Measurements from ENCODE around the gene LHFPL6. TPM values are rescaled to one million over a fixed set of nuclear protein-coding genes. Genes with fewer than 3 reads are reported as not detected.

Gene LHFPL6
- total RNA-seq, 1 donor from 2014 or later, result 31.4 TPM

DNA sequence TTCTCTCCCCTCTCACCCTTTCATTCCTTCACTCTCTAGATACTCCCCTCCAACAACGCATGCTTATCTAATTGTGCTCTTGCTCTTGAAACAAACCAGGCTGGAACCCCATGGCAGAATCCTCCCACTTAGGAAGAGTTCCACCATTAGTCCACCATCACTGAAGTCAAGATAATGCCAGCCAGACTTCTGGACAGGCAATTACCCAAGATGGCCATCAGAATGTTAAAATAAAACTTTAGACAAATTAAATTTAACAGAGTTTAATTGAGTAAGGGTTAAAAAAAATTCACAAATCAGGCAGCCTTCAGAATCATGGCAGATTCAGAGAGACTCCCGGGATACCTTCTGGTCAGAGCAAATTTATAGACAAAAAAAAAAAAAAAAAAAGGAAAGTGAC is 221.5 kb downstream of the LHFPL6 start:
- no peak for FAIRE-seq
- no peaks in the 10 kb centered on the region for H3K27me3 Mint-ChIP-seq (ENCODE audit: low read depth, unreplicated experiment)
- Histone ChIP-seq H3K36me3 (ENCODE audit: insufficient read depth, low read length) (no peaks in the 10 kb centered on the region), H3K4me1 (ENCODE audit: insufficient read depth, low read length) (peaks cover 18% of the 10 kb centered on the region), H2AFZ (ENCODE audit: low read depth, low read length) (no peak overlapping the region), H3K9ac (ENCODE audit: low read length) (no peak overlapping the region), H3K27me3 (ENCODE audit: insufficient read depth, low read length) (no peaks in the 10 kb centered on the region), H3K9me3 (ENCODE audit: insufficient read depth, low read depth, low read length) (no peaks in the 10 kb centered on the region), H3K79me2 (ENCODE audit: insufficient read depth, low read length) (no peaks in the 10 kb centered on the region), H3K4me3 (ENCODE audit: insufficient read depth, low read depth, low read length) (no peak overlapping the region), H3K27ac (ENCODE audit: low read depth, low read length) (no peak overlapping the region), H3K4me2 (ENCODE audit: low read length) (no peak overlapping the region), H4K20me1 (ENCODE audit: insufficient read depth, low read length) (no peaks in the 10 kb centered on the region)
- no peak overlapping the region for H3K27ac Mint-ChIP-seq (ENCODE audit: unreplicated experiment)
- TF ChIP-seq EZH2 (IDR thresholded peaks at IDR 0.05; ENCODE audit: insufficient read depth, low read length), result no peak
- TF ChIP-seq, protein P1, sequence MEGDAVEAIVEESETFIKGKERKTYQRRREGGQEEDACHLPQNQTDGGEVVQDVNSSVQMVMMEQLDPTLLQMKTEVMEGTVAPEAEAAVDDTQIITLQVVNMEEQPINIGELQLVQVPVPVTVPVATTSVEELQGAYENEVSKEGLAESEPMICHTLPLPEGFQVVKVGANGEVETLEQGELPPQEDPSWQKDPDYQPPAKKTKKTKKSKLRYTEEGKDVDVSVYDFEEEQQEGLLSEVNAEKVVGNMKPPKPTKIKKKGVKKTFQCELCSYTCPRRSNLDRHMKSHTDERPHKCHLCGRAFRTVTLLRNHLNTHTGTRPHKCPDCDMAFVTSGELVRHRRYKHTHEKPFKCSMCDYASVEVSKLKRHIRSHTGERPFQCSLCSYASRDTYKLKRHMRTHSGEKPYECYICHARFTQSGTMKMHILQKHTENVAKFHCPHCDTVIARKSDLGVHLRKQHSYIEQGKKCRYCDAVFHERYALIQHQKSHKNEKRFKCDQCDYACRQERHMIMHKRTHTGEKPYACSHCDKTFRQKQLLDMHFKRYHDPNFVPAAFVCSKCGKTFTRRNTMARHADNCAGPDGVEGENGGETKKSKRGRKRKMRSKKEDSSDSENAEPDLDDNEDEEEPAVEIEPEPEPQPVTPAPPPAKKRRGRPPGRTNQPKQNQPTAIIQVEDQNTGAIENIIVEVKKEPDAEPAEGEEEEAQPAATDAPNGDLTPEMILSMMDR (IDR thresholded peaks at IDR 0.05; ENCODE audit: insufficient read depth, low read depth, low read length), result no peak
- no peaks in the 10 kb centered on the region for H3K9me3 Mint-ChIP-seq (ENCODE audit: unreplicated experiment)
- no peak for DNase-seq (ENCODE audit: low read depth)
- H3K36me3 Mint-ChIP-seq (ENCODE audit: low read depth, unreplicated experiment), result peaks cover 2% of the 10 kb centered on the region
- peaks cover 31% of the 10 kb centered on the region for H3K4me1 Mint-ChIP-seq (ENCODE audit: low read depth, unreplicated experiment)
- H3K4me3 Mint-ChIP-seq (ENCODE audit: unreplicated experiment), result no peak overlapping the region

DNA sequence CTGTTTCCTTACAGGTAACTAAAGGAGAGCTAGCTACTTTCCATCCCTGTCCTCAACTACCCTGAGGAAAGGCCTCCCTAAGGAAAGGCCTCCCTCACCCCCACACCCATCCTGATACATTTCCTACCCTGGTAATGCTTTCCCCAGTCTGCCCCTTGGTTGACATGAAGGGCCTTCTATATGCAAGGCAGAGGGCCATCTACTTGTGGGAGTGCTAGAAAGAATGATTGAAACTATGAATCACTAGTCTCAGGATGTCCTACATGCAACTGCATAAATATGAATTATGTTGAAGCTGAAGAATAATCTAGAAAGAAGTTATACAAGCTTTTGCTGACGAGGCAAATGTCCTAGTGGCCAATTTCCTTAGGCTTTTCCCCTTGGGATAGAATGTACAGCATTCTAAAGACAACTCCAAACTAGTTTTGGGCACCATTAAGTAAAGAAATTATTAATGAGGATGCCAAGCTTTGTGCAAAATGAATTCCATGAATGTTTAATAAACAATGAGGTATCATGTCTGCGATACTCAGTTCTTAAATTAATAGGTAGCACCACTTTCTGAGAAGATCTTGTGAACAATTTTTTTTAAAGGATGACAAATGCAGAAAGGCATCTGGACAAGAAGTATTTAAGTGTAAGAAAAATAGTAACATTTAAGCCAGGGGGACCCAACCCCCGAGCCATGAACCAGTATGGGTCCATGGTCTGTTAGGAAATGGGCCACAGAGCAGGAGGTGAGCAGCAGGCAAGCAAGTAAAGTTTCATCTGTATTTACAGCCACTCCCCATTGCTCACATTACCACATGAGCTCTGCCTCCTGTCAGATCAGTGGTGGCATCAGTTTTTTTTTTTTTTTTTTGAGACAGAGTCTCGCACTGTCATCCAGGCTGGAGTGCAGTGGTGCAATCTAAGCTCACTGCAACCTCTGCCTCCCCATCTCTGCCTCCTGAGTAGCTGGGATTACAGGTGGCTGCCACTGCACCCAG is 223.0 kb downstream of the LHFPL6 start:
- Mint-ChIP-seq H3K4me3 (ENCODE audit: unreplicated experiment) (no peak overlapping the region), H3K27me3 (ENCODE audit: low read depth, unreplicated experiment) (no peaks in the 10 kb centered on the region), H3K27ac (ENCODE audit: unreplicated experiment) (no peak overlapping the region), H3K36me3 (ENCODE audit: low read depth, unreplicated experiment) (peaks cover 2% of the 10 kb centered on the region), H3K9me3 (ENCODE audit: unreplicated experiment) (no peaks in the 10 kb centered on the region), H3K4me1 (ENCODE audit: low read depth, unreplicated experiment) (peaks cover 21% of the 10 kb centered on the region)
- H4K20me1 ChIP-seq (ENCODE audit: insufficient read depth, low read length), result no peaks in the 10 kb centered on the region
- no peak overlapping the region for H3K9ac ChIP-seq (ENCODE audit: low read length)
- DNase-seq (ENCODE audit: low read depth), result peak; percentile 31
- TF ChIP-seq, protein P1 (IDR thresholded peaks at IDR 0.05; ENCODE audit: insufficient read depth, low read depth, low read length), result no peak
- no peak for TF ChIP-seq EZH2 (IDR thresholded peaks at IDR 0.05; ENCODE audit: insufficient read depth, low read length)
- H3K9me3 ChIP-seq (ENCODE audit: insufficient read depth, low read depth, low read length), result no peaks in the 10 kb centered on the region
- no peaks in the 10 kb centered on the region for H3K79me2 ChIP-seq (ENCODE audit: insufficient read depth, low read length)
- peaks cover 4% of the 10 kb centered on the region for H3K4me1 ChIP-seq (ENCODE audit: insufficient read depth, low read length)
- H3K27ac ChIP-seq (ENCODE audit: low read depth, low read length), result no peak overlapping the region
- no peaks in the 10 kb centered on the region for H3K36me3 ChIP-seq (ENCODE audit: insufficient read depth, low read length)
- no peak overlapping the region for H3K4me2 ChIP-seq (ENCODE audit: low read length)
- no peak for FAIRE-seq
- H3K4me3 ChIP-seq (ENCODE audit: insufficient read depth, low read depth, low read length), result no peak overlapping the region
- no peaks in the 10 kb centered on the region for H3K27me3 ChIP-seq (ENCODE audit: insufficient read depth, low read length)
- H2AFZ ChIP-seq (ENCODE audit: low read depth, low read length), result no peak overlapping the region

DNA sequence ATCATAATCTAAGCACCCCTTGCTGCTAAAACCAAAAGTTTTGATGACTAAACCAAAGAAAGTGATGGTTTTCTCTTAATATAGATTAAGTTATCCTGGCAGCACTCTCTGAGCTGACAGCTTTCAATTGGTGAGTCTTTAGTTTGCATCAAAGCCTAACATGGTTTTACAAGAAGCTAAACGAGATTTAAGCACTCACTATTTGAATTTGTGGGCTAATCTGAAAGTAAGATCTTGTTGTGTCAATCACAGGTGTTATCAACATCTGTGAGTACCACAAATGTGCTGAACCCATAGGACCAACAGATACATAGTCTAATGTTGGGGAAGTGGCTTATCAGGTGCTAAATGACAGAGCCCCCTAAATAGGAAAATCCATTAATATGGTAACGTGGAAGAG is 223.9 kb downstream of the LHFPL6 start:
- Histone ChIP-seq H3K79me2 (ENCODE audit: insufficient read depth, low read length) (no peaks in the 10 kb centered on the region), H3K4me2 (ENCODE audit: low read length) (no peak overlapping the region), H2AFZ (ENCODE audit: low read depth, low read length) (no peak overlapping the region), H3K27me3 (ENCODE audit: insufficient read depth, low read length) (no peaks in the 10 kb centered on the region), H3K4me3 (ENCODE audit: insufficient read depth, low read depth, low read length) (no peak overlapping the region), H3K9ac (ENCODE audit: low read length) (no peak overlapping the region), H3K9me3 (ENCODE audit: insufficient read depth, low read depth, low read length) (no peaks in the 10 kb centered on the region), H3K4me1 (ENCODE audit: insufficient read depth, low read length) (no peaks in the 10 kb centered on the region), H3K36me3 (ENCODE audit: insufficient read depth, low read length) (no peaks in the 10 kb centered on the region), H4K20me1 (ENCODE audit: insufficient read depth, low read length) (no peaks in the 10 kb centered on the region), H3K27ac (ENCODE audit: low read depth, low read length) (no peak overlapping the region)
- H3K9me3 Mint-ChIP-seq (ENCODE audit: unreplicated experiment), result no peaks in the 10 kb centered on the region
- FAIRE-seq (no peak), DNase-seq (ENCODE audit: low read depth) (no peak)
- H3K27ac Mint-ChIP-seq (ENCODE audit: unreplicated experiment), result no peak overlapping the region
- peaks cover 15% of the 10 kb centered on the region for H3K4me1 Mint-ChIP-seq (ENCODE audit: low read depth, unreplicated experiment)
- no peaks in the 10 kb centered on the region for H3K27me3 Mint-ChIP-seq (ENCODE audit: low read depth, unreplicated experiment)
- H3K4me3 Mint-ChIP-seq (ENCODE audit: unreplicated experiment), result no peak overlapping the region
- H3K36me3 Mint-ChIP-seq (ENCODE audit: low read depth, unreplicated experiment), result peaks cover 6% of the 10 kb centered on the region
- TF ChIP-seq, protein P1 (IDR thresholded peaks at IDR 0.05; ENCODE audit: insufficient read depth, low read depth, low read length), result no peak
- TF ChIP-seq EZH2 (IDR thresholded peaks at IDR 0.05; ENCODE audit: insufficient read depth, low read length), result no peak

Data from astrocyte (in vitro differentiated cells and primary cell).